HepG2 (cell line): ENCODE data around the gene PTPRN. TPM values are rescaled to one million over a fixed set of nuclear protein-coding genes. Genes with fewer than 3 reads are reported as not detected.

ENCODE experiments used
- FOXJ3 ChIP-seq: sonication (generic); formaldehyde crosslinking; IDR thresholded peaks from 2 replicates; pipeline ENCODE4 v1.4.0; 2020; ENCODE audit warnings: missing genetic modification reagents, mild to moderate bottlenecking, borderline replicate concordance
- HOXA5 ChIP-seq: sonication (generic); formaldehyde crosslinking; IDR thresholded peaks from 2 replicates; pipeline ENCODE4 v1.4.0; 2020; ENCODE audit warnings: missing genetic modification reagents
- RFX5 ChIP-seq: IDR thresholded peaks from 2 replicates; pipeline ENCODE4 v1.6.1; 2011; ENCODE audit warnings: low read depth, low read length, improper control_type of control experiment
- WIZ ChIP-seq: sonication (generic); formaldehyde crosslinking; IDR thresholded peaks from 2 replicates; pipeline ENCODE4 v1.5.1; 2020; ENCODE audit warnings: mild to moderate bottlenecking, missing genetic modification reagents
- ZNF143 ChIP-seq: sonication (generic); formaldehyde crosslinking; IDR thresholded peaks from 2 replicates; pipeline ENCODE4 v1.4.0; 2020; ENCODE audit warnings: missing genetic modification reagents
- ZNF326 ChIP-seq: sonication (generic); formaldehyde crosslinking; IDR thresholded peaks from 2 replicates; pipeline ENCODE4 v1.4.0; 2020; ENCODE audit warnings: missing genetic modification reagents, borderline replicate concordance
- polyA plus RNA-seq, 8 experiments: library from polyadenylated mRNA; depleted of rRNA in 3 of 8; stranded (reverse) in 7 of 8; unstranded in 1 of 8; fragments of >200 nt; fragmentation: Illumina TruSeq in 4 of 8; extraction: Trizol in 4 of 8; gene quantifications; 2 replicates each; pipeline versions ENCODE4 v1.2.1 to v1.2.3, GENCODE V29; 2011 to 2016; ENCODE audit warnings: low read depth in 4 of 8, missing spikeins in 1 of 8, mixed read lengths in 1 of 8; ENCODE audit not compliant: insufficient read depth in 1 of 8
- total RNA-seq, 5 experiments: library from RNA; depleted of rRNA; stranded (reverse); fragments of >200 nt; fragmentation: Illumina TruSeq; extraction: Trizol; gene quantifications; 2 replicates each; pipeline ENCODE4 v1.2.3, GENCODE V29; 2016; ENCODE audit warnings: low read depth in 1 of 5
- TF ChIP-seq, protein P1 (sequence below), 2 experiments: sonication (generic) in 1 of 2; formaldehyde crosslinking in 1 of 2; IDR thresholded peaks; 2 replicates each; pipeline versions ENCODE4 v1.5.1 to v1.6.1; 2011 to 2020; ENCODE audit warnings: borderline replicate concordance in 1 of 2, low read depth in 1 of 2, low read length in 1 of 2, mild to moderate bottlenecking in 1 of 2, missing genetic modification reagents in 1 of 2, moderate library complexity in 1 of 2
- TF ChIP-seq, protein P2 (sequence below): sonication (generic); formaldehyde crosslinking; IDR thresholded peaks from 2 replicates; pipeline ENCODE4 v1.8.1; 2023; ENCODE audit warnings: missing genetic modification reagents, inconsistent platforms, borderline replicate concordance
- TF ChIP-seq, protein P3 (sequence below): sonication (generic); formaldehyde crosslinking; IDR thresholded peaks from 2 replicates; pipeline ENCODE4 v1.9.0; 2022; ENCODE audit warnings: missing genetic modification reagents, mild to moderate bottlenecking, borderline replicate concordance
- TF ChIP-seq, protein P4 (sequence below), 2 experiments: fragments of 450-650 bp in 1 of 2; sonication (generic) in 1 of 2; formaldehyde crosslinking in 1 of 2; IDR thresholded peaks; 2 replicates each; pipeline versions ENCODE4 v1.6.1 to v1.8.0; 2016 to 2022; ENCODE audit warnings: antibody characterized with exemption in 1 of 2, mild to moderate bottlenecking in 1 of 2, missing genetic modification reagents in 1 of 2
- TF ChIP-seq, protein P5 (sequence below): fragments of 450-650 bp; IDR thresholded peaks from 2 replicates; pipeline ENCODE4 v1.6.1; 2016

PTPRN gene
- total and polyA plus RNA-seq, 2 of the 13 experiments (the other 11 are each of a cell fraction or from before 2014, with no cell fraction given), result 0.26 TPM; not detected in 1

DNA sequence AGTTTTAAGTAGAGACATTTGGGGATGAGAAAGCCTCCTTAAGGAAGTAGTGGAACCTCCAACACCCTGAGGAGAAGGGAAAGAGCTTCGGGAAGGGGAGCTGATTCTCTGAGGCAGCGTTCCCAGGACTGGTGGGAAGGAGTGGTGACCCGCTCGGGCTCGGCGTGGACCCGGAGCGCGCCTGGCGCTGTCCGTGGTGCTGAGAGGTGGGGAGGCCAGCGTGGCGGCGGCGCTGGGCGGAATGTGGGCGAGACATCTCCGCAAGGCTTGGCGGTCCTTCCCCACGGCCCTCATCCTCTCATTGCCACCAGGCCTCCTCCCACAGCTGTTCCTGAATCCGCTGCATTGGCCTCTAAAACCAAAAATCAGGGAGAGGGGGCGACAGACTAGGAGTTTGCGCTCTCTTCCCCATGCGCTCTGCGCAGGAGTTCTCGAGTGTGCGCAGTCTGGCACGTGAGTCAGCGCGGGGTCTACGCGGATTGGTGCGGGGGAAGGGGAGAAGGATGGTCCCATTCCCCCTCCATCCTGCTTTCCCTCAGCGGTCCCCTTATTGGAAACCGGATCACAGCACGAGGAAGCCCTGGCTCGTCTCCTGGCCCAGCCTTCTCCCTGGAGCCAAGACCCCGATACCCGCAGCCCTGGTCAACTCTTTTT is 22.5 kb upstream of the PTPRN start (continued):
- TF ChIP-seq, protein P1, sequence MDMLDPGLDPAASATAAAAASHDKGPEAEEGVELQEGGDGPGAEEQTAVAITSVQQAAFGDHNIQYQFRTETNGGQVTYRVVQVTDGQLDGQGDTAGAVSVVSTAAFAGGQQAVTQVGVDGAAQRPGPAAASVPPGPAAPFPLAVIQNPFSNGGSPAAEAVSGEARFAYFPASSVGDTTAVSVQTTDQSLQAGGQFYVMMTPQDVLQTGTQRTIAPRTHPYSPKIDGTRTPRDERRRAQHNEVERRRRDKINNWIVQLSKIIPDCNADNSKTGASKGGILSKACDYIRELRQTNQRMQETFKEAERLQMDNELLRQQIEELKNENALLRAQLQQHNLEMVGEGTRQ (IDR thresholded peaks at IDR 0.05; ENCODE audit: low read depth, low read length), result no peak
- TF ChIP-seq, protein P1 (CRISPR knock-in tag; IDR thresholded peaks at IDR 0.05; ENCODE audit: borderline replicate concordance), result no peak
- TF ChIP-seq, protein P2, sequence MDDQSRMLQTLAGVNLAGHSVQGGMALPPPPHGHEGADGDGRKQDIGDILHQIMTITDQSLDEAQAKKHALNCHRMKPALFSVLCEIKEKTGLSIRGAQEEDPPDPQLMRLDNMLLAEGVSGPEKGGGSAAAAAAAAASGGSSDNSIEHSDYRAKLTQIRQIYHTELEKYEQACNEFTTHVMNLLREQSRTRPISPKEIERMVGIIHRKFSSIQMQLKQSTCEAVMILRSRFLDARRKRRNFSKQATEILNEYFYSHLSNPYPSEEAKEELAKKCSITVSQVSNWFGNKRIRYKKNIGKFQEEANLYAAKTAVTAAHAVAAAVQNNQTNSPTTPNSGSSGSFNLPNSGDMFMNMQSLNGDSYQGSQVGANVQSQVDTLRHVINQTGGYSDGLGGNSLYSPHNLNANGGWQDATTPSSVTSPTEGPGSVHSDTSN (CRISPR knock-in tag), result 0 out of 2 replicates have a peak, but pooled peaks have one; percentile 42
- TF ChIP-seq WIZ (CRISPR knock-in tag) (peak; percentile 97), HOXA5 (peak; percentile 98), RFX5 (no peak), FOXJ3 (CRISPR knock-in tag) (no peak), ZNF143 (no peak), ZNF326 (CRISPR knock-in tag) (no peak)
- TF ChIP-seq, protein P3, sequence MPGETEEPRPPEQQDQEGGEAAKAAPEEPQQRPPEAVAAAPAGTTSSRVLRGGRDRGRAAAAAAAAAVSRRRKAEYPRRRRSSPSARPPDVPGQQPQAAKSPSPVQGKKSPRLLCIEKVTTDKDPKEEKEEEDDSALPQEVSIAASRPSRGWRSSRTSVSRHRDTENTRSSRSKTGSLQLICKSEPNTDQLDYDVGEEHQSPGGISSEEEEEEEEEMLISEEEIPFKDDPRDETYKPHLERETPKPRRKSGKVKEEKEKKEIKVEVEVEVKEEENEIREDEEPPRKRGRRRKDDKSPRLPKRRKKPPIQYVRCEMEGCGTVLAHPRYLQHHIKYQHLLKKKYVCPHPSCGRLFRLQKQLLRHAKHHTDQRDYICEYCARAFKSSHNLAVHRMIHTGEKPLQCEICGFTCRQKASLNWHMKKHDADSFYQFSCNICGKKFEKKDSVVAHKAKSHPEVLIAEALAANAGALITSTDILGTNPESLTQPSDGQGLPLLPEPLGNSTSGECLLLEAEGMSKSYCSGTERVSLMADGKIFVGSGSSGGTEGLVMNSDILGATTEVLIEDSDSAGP (CRISPR knock-in tag), result peak; percentile 61; the same call in 1 of the 2 replicates
- TF ChIP-seq, protein P4, sequence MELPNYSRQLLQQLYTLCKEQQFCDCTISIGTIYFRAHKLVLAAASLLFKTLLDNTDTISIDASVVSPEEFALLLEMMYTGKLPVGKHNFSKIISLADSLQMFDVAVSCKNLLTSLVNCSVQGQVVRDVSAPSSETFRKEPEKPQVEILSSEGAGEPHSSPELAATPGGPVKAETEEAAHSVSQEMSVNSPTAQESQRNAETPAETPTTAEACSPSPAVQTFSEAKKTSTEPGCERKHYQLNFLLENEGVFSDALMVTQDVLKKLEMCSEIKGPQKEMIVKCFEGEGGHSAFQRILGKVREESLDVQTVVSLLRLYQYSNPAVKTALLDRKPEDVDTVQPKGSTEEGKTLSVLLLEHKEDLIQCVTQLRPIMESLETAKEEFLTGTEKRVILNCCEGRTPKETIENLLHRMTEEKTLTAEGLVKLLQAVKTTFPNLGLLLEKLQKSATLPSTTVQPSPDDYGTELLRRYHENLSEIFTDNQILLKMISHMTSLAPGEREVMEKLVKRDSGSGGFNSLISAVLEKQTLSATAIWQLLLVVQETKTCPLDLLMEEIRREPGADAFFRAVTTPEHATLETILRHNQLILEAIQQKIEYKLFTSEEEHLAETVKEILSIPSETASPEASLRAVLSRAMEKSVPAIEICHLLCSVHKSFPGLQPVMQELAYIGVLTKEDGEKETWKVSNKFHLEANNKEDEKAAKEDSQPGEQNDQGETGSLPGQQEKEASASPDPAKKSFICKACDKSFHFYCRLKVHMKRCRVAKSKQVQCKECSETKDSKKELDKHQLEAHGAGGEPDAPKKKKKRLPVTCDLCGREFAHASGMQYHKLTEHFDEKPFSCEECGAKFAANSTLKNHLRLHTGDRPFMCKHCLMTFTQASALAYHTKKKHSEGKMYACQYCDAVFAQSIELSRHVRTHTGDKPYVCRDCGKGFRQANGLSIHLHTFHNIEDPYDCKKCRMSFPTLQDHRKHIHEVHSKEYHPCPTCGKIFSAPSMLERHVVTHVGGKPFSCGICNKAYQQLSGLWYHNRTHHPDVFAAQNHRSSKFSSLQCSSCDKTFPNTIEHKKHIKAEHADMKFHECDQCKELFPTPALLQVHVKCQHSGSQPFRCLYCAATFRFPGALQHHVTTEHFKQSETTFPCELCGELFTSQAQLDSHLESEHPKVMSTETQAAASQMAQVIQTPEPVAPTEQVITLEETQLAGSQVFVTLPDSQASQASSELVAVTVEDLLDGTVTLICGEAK (IDR thresholded peaks at IDR 0.05), result no peak
- TF ChIP-seq, protein P4 (CRISPR knock-in tag; IDR thresholded peaks at IDR 0.05), result peak; percentile 40; the same call in 1 of the 2 replicates
- TF ChIP-seq, protein P5, sequence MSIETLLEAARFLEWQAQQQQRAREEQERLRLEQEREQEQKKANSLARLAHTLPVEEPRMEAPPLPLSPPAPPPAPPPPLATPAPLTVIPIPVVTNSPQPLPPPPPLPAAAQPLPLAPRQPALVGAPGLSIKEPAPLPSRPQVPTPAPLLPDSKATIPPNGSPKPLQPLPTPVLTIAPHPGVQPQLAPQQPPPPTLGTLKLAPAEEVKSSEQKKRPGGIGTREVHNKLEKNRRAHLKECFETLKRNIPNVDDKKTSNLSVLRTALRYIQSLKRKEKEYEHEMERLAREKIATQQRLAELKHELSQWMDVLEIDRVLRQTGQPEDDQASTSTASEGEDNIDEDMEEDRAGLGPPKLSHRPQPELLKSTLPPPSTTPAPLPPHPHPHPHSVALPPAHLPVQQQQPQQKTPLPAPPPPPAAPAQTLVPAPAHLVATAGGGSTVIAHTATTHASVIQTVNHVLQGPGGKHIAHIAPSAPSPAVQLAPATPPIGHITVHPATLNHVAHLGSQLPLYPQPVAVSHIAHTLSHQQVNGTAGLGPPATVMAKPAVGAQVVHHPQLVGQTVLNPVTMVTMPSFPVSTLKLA, result no peak
